NK-92 (cell line): ENCODE data around the gene ZSCAN5A.
A peak's percentile ranks its signal among the peaks of the same experiment; 100 is the strongest.
"Not testable (repeated sequence)": the region's sequence is repeated elsewhere in the genome, so short reads cannot be mapped to it uniquely, and the experiment has no call there.

Experiments
- DNase-seq: peaks from one replicate; lab custom pipeline; 2025; ENCODE audit not compliant: unreplicated experiment; lab: John Stamatoyannopoulos, UW

ZSCAN5A gene, protein sequence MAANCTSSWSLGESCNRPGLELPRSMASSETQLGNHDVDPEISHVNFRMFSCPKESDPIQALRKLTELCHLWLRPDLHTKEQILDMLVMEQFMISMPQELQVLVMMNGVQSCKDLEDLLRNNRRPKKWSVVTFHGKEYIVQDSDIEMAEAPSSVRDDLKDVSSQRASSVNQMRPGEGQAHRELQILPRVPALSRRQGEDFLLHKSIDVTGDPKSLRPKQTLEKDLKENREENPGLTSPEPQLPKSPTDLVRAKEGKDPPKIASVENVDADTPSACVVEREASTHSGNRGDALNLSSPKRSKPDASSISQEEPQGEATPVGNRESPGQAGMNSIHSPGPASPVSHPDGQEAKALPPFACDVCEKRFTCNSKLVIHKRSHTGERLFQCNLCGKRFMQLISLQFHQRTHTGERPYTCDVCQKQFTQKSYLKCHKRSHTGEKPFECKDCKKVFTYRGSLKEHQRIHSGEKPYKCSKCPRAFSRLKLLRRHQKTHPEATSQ

GRCh38 chr19:56314381-56315076 is at the start of gene ZSCAN5A:
TSS of gene ZSCAN5A (minus strand) at chr19:56314839. CDS start at chr19:56225046, 89,793 bp downstream.
- peak; percentile 68 for DNase-seq

GRCh38 chr19:56360841-56361240 is 46.2 kb upstream of the ZSCAN5A start:
- no peak for DNase-seq

DNA sequence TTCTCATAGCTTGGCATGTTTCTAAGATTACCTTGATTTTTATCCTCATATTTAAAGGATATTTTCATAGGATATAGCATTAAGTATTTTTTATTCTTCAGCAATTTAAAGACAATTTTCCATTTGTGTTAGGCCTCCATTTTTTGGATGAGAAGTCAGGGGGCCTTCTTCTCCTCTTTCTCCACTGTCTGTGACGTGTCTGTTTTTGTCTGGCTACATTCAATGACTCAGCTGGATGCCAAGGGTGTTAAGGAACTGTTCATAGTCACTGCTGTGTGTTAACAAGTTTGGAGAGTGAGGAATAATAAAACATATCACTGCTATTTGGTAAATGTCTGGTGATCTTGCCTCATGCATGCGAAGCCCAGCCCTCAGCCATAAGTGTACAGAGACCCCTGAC is 42.3 kb upstream of the ZSCAN5A start:
- no peak for DNase-seq

- no peak for DNase-seq
Measured at GRCh38 chr19:56355517-56355916, 40.9 kb upstream of the ZSCAN5A start.

- DNase-seq, result no peak
Measured at GRCh38 chr19:56351208-56351607, 36.6 kb upstream of the ZSCAN5A start.

- no peak for DNase-seq
Measured at GRCh38 chr19:56350416-56351045, 35.9 kb upstream of the ZSCAN5A start.

DNA sequence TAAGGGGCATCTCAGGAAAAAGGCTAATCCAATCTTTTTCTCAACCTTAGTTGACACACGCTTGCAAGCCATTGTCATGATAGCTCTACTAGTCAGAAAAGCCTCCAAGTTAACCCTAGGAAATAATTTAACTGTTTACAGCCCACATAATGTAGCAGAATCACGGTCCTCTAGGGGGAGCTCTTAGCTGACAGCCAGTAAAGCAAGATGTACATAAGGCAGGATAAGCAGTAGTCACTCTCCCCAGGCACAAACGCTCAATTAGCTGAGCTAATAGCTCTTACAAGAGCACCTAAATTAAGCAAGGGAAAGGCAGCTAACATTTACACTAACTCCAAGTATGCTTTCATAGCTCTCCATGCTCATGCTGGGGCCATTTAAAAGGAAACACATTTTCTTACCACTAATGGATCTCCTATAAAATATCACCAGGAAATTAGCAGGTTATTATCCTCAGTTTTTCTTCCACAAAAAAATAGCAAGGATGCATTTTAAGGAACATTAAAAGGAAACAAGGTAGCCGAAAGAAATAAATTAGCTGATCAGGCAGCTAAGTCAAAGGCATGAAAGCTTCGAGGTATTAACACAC is 33.7 kb upstream of the ZSCAN5A start:
- DNase-seq, result no peak

DNA sequence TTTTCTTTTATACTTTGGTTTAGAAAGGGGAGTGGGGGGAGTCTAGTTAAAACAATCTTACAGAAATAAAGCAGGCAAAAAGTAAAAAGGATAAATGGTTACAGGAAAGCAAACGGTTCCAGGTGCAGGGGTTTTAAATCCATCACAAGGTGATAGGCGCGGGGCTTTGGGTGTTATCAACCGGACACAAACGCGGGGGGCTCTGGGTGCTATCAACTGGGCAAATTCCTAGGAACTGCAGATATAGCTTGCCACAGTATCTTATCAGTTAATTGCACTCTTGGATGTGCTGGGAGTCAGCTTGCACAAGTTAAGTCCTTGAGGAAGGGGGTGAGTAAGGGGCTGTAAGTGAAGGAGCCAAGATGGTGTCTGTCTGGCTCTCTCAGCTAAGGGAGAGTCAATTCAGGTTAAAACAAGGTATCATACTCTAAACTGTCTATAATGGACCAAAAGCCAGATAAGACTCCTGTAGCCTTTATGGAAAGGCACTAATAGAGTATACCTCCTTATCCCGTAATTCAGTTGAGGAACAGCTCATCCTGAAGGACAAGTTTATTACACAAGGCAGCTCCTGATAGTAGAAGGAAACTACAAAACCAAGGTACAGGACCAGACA is 32.6 kb upstream of the ZSCAN5A start:
- DNase-seq, result no peak

DNA sequence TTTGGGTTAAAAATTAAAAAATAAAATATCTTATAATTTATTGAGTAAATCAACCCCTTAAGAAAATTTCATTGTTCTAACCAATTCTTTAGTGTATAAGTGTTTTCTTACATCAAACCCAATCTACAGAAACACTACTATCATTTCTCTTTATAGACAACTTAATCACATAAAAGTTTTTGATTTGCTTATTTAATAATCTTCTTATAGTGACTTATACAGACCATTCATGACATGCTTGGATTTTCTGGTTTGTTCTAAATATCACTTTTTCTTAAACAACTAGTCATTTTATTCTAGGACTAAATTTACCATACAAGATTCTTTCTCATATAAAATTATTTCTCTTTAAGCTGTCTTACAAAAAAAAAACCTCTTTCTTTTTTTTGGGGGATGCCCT is 27.3 kb upstream of the ZSCAN5A start:
- DNase-seq, result no peak

DNA sequence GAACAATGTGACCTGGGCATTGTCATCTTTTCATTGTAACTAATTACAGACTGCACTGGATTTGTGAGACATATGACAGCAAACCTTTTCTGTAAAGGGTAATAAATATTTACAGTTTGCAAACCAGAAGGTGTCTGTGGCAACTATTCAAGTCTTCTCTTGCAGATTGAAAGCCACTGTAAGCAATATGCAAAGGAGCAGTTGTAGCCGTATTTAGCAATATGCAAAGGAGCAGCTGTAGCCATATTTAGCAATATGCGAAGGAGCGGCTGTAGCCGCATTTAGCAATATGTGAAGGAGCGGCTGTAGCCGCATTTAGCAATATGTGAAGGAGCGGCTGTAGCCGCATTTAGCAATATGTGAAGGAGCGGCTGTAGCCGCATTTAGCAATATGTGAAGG is 24.4 kb upstream of the ZSCAN5A start:
- DNase-seq, result not testable (repeated sequence)

GRCh38 chr19:56337077-56337476 is 22.4 kb upstream of the ZSCAN5A start:
- not testable (repeated sequence) for DNase-seq

GRCh38 chr19:56335371-56335770 is 20.7 kb upstream of the ZSCAN5A start:
- DNase-seq, result not testable (repeated sequence)

DNA sequence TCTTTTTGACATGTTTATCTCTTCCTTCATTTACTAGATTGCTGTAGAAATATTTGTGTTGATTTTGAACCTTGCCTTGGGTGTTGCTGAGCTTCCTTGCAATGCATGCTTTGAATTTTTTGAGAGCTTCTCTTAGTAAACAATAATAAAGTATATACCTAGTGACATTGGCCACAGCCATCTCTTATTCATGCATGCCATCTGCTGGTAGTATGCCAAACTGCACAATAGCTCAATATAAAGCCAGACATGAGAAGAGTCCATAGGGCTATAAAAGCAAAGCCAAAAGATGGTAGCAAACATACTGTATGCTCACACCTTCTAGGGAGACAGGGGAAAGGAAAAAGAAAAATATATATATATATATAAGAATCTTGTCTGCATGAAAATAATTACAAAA is 18.9 kb upstream of the ZSCAN5A start:
- DNase-seq, result no peak

- no peak for DNase-seq
Measured at GRCh38 chr19:56332695-56333094, 18.1 kb upstream of the ZSCAN5A start.

GRCh38 chr19:56324436-56324835 is 9.8 kb upstream of the ZSCAN5A start:
- DNase-seq, result no peak

GRCh38 chr19:56321989-56322440 is 7.4 kb upstream of the ZSCAN5A start:
- no peak for DNase-seq

DNA sequence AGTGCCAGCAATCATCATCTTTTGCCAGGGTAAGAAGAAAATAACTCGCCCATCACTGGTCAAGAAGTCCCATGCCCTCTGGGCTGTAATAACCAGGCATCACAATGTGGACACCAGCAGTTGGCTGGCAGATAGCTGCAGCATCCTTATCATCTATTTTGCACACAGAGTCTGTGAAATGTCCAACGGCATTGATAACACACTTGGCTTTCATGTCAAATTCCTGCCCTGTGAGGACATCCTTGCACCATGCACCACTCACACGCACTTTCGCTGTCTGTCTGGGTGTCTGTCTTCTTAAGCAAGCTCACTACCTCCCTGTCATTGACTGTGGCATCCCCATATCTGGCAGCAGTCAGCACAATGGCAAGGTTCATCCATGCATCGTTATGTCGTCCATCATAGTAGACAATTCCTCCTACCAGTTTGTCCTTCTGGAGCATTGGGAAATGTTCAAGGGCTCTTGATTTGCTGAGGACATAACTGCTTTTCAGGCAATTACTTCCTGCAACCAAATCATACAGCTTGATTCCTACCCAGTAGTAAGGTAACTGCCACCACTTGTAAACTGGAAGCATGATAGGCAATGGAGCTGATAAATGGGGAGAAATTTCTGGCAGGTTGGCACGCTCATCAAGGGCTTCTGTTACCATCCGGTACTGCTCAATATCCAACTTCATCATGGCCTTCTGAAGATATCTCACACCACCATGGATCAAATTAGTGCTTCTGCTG is 6.8 kb upstream of the ZSCAN5A start:
- DNase-seq, result no peak

DNA sequence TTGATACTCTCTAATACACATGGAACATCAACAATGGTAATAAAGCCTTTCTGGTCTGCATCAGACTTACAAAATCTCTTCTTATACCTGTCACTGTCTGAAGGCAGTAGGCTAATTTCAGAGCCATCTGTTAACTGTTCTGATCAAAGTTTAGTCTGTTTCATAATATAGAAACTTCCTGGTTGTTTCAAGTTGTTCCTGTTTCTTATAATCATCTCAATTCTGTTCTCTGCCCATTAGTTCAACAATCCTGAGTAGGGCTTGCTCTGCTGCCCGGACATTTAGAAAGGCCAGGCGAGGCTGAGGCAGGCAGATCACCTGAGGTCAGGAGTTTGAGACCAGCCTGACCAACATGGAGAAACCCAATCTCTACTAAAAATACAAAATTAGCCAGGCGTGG is 5.4 kb upstream of the ZSCAN5A start:
- no peak for DNase-seq

DNA sequence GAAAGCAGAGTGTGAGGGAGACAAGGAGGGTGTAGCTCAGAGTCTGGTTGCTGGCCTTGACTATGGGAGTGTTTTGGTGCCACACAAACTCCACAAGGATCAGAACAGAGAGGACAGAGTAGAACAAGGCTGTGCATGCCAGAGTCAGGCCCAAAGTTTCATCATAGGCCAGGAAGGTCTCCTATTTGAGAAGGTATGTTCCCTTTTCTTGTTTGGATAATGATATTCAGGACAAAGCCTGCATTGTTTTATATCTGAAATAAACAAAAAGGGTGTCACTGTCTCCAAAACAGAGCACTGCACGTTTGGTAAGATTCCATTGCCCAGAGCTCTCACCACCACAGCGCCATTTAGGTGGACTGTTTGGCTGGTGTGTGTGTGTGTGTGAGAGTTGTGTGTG is 3.1 kb upstream of the ZSCAN5A start:
- DNase-seq, result no peak

DNA sequence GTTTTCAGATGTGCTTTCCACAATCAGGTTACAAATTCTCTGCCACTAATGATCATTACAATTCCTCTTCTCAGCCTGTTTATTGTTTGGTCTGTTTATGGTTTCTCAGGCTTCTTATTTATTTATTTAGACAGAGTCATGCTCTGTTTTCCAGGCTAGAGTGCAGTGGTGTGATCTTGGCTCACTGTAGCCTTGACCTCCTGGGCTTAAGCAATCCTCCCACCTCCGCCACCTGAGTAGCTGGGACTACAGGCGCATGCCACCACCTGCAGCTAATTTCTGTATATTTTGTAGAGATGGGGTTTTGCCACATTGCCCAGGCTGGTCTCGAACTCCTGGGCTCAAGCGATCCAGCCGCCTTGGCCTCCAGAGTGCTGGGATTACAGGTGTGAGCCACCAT is 2.1 kb upstream of the ZSCAN5A start:
- DNase-seq, result no peak
